ENCODE results near the gene CACNA1I. TPM values are rescaled to one million over a fixed set of nuclear protein-coding genes. Genes with fewer than 3 reads are reported as not detected.
A peak's percentile ranks its signal among the peaks of the same experiment; 100 is the strongest.

CACNA1I gene
- total and polyA plus RNA-seq, 2 donors: 0.52 to 0.68 TPM

DNA sequence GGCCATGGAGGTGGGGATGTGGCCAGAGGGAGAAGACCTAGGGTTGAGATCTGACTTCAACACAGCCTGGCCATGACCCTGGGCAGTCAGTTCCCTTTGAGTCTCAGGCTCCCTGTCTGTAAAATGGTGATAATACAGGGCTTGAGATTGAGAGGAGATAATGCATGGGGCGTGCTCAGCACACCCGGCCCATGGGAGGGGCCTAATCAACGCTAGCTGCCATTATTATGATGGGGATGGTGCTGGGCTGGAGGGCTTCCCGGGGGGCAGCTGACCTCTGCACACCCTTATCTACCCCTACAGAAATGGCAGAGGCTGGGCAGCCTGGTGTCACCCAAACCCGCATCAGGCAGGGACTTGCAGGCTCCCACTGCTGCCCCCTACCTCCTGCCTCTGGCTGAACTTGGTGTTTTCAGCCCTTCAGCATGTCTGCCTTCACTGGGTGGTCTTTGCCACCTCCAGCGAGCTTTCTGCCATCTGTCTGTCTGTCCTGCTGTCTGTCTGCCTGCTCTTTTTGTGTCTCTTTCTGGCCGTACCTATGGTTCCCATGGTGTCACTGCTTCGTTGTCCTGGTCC, 84.5 kb downstream of the CACNA1I start:
- no peak overlapping the region for H3K4me3 ChIP-seq (ENCODE audit: low read length in 2 of 2)
- no peaks in the 10 kb centered on the region for H3K36me3 ChIP-seq (ENCODE audit: control insufficient read depth in 2 of 2, insufficient read depth in 2 of 2, low read length in 1 of 2)
- peaks cover 0 to 47% of the 10 kb centered on the region in 2 donors for H3K27me3 ChIP-seq (ENCODE audit: control insufficient read depth in 2 of 2, insufficient read depth in 1 of 2, low read length in 1 of 2)
- H3K4me1 ChIP-seq (ENCODE audit: control insufficient read depth in 2 of 2, insufficient read depth in 2 of 2, low read length in 2 of 2): peaks cover 0 to 9% of the 10 kb centered on the region in 2 donors
- no peaks in the 10 kb centered on the region for H3K9me3 ChIP-seq (ENCODE audit: control insufficient read depth in 2 of 2, insufficient read depth in 1 of 2, low read length in 1 of 2)
- no peak overlapping the region for H3K27ac ChIP-seq (ENCODE audit: low read depth in 1 of 2, low read length in 1 of 2)
- DNase-seq (ENCODE audit: low read depth in 6 of 9, low spot score in 9 of 9): no peak
- WGBS: 75% methylated on average over 8 of the region's 8 CpGs

DNA sequence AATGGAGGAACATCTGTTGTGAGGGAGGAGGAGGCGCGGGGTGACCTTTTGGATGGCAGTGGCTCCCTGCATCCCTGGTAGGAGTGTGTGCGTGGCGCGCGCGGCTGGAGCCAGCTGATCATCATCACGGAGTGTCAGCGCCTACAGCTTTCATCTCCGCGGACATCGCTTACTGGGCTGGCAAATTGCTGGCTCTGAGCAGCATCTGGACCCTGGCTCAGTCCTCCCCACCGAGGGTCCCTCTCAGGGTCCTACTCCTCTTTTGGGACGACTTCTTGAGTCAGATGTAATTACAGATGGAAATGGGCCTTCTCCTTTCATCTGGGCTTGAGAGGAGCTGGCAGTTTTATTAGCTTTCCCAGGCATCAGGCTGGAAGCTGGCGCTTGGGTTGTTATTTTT, 85.3 kb downstream of the CACNA1I start:
- Histone ChIP-seq H3K27me3 (ENCODE audit: control insufficient read depth in 2 of 2, insufficient read depth in 1 of 2, low read length in 1 of 2) (peaks cover 3 to 54% of the 10 kb centered on the region in 2 donors), H3K9me3 (ENCODE audit: control insufficient read depth in 2 of 2, insufficient read depth in 1 of 2, low read length in 1 of 2) (no peaks in the 10 kb centered on the region), H3K4me3 (ENCODE audit: low read length in 2 of 2) (no peak overlapping the region), H3K4me1 (ENCODE audit: control insufficient read depth in 2 of 2, insufficient read depth in 2 of 2, low read length in 2 of 2) (peaks cover 0 to 9% of the 10 kb centered on the region in 2 donors), H3K27ac (ENCODE audit: low read depth in 1 of 2, low read length in 1 of 2) (no peak overlapping the region), H3K36me3 (ENCODE audit: control insufficient read depth in 2 of 2, insufficient read depth in 2 of 2, low read length in 1 of 2) (no peaks in the 10 kb centered on the region)
- no peak for DNase-seq (ENCODE audit: low read depth in 6 of 9, low spot score in 9 of 9)
- WGBS: 80% methylated on average over 15 of the region's 15 CpGs

DNA sequence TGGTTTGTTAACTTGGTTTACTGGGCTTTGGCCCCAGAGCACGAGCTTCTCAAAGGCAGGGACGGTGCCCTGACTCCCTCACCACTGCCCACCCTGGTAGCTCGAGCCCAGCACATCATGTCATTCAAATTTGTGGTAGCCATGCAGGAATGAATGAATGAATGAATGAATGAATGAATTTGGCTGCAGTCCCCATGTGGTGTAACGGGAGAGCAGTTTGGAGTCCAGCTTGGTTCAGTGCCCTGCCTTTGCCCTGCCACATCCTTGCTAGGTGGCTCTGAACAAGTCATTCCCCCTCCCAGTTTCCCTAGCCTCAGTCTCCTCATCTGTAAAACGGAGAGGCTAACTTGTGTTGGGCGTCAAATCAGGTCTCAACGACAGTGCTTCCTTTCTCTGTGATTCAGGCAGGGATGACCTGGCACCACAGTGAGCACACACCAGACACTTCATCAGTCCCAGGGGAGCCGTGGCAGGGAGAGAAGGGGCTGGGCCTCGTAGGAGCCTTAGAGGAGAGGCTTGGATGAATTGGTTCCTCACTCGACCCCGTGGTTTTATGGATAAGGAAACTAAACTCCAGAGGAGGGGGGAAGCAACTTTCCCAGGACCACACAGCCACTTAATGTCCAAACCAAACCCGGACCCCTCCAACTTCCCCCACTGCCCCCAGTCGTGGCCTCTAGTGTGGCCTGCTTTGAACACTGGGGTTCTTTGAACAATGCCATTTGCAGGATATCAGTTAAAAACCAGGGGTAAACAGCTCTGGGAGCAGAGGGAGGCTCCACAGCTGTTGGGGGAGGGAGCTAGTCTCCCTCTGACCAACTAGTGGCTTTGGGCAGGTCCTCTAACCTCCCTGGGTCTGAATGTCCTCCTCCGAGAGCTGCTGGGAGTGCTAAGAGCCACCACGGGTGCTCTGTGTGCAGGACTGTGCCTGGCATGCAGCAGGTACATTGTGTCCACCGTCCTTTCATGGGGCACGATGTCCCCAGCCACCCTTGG, 86.2 kb downstream of the CACNA1I start:
- DNase-seq (ENCODE audit: low read depth in 6 of 9, low spot score in 9 of 9): no peak
- Histone ChIP-seq H3K9me3 (ENCODE audit: control insufficient read depth in 2 of 2, insufficient read depth in 1 of 2, low read length in 1 of 2) (no peaks in the 10 kb centered on the region), H3K27me3 (ENCODE audit: control insufficient read depth in 2 of 2, insufficient read depth in 1 of 2, low read length in 1 of 2) (peaks cover 9 to 64% of the 10 kb centered on the region in 2 donors), H3K36me3 (ENCODE audit: control insufficient read depth in 2 of 2, insufficient read depth in 2 of 2, low read length in 1 of 2) (no peaks in the 10 kb centered on the region), H3K4me3 (ENCODE audit: low read length in 2 of 2) (no peak overlapping the region), H3K4me1 (ENCODE audit: control insufficient read depth in 2 of 2, insufficient read depth in 2 of 2, low read length in 2 of 2) (peaks cover 0 to 11% of the 10 kb centered on the region in 2 donors), H3K27ac (ENCODE audit: low read depth in 1 of 2, low read length in 1 of 2) (no peak overlapping the region)
- 69% methylated on average over 17 of the region's 17 CpGs for WGBS

DNA sequence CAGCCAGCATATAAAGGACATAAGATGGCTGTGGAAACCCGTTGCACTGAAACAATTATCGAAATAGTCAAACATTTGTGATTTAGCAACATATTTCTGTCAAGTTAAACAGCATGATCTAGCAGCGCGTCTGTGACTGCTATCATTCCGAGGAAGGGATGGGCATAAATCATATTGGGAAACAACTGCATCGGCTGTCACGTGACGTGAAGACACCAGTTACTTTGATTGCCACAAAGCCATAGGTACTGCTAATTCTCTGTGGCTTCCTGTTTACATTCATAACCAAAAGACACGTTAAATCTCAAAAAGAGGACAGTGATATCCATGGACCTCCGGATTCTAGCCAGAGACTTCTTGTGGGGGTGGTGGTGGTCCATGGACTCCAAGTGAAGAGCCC, 87.8 kb downstream of the CACNA1I start:
- Histone ChIP-seq H3K27ac (ENCODE audit: low read depth in 1 of 2, low read length in 1 of 2) (no peak overlapping the region), H3K4me1 (ENCODE audit: control insufficient read depth in 2 of 2, insufficient read depth in 2 of 2, low read length in 2 of 2) (peaks cover 5 to 18% of the 10 kb centered on the region in 2 donors), H3K36me3 (ENCODE audit: control insufficient read depth in 2 of 2, insufficient read depth in 2 of 2, low read length in 1 of 2) (no peaks in the 10 kb centered on the region), H3K4me3 (ENCODE audit: low read length in 2 of 2) (no peak overlapping the region), H3K9me3 (ENCODE audit: control insufficient read depth in 2 of 2, insufficient read depth in 1 of 2, low read length in 1 of 2) (no peaks in the 10 kb centered on the region), H3K27me3 (ENCODE audit: control insufficient read depth in 2 of 2, insufficient read depth in 1 of 2, low read length in 1 of 2) (peaks cover 24 to 80% of the 10 kb centered on the region in 2 donors)
- 46% methylated on average over 10 of the region's 10 CpGs for WGBS
- DNase-seq (ENCODE audit: low read depth in 6 of 9, low spot score in 9 of 9): peak in 2 of 9 donors; percentile 14 to 46

DNA sequence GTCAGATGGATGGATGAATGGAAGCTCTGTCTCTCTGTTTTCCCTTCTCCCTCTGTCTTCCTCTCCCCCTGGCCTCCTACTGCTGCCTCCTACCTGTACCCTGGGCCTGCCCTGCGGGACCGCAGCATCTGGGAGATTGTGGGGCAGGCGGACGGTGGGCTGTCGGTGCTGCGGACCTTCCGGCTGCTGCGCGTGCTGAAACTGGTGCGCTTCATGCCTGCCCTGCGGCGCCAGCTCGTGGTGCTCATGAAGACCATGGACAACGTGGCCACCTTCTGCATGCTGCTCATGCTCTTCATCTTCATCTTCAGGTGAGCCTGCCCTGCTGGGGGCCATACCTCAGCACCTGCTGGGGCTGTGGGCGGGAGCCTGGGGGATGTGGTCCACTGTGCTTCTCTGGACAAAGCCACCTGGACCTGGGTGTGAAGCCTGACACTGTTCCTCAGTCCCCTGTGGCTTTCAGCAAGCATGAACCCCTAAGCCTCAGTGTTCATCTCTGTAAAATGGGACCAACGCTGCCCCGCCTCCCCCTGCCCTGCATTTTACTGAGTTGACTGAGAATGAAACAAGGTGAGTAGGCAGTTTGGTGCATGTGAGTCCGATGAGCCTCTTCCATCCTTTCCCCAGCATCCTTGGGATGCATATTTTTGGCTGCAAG, 88.4 kb downstream of the CACNA1I start:
- no peak for DNase-seq (ENCODE audit: low read depth in 6 of 9, low spot score in 9 of 9)
- Histone ChIP-seq H3K4me3 (ENCODE audit: low read length in 2 of 2) (no peak overlapping the region), H3K27me3 (ENCODE audit: control insufficient read depth in 2 of 2, insufficient read depth in 1 of 2, low read length in 1 of 2) (peaks cover 30 to 85% of the 10 kb centered on the region in 2 donors), H3K27ac (ENCODE audit: low read depth in 1 of 2, low read length in 1 of 2) (no peak overlapping the region), H3K9me3 (ENCODE audit: control insufficient read depth in 2 of 2, insufficient read depth in 1 of 2, low read length in 1 of 2) (no peaks in the 10 kb centered on the region), H3K36me3 (ENCODE audit: control insufficient read depth in 2 of 2, insufficient read depth in 2 of 2, low read length in 1 of 2) (no peaks in the 10 kb centered on the region), H3K4me1 (ENCODE audit: control insufficient read depth in 2 of 2, insufficient read depth in 2 of 2, low read length in 2 of 2) (peaks cover 5 to 18% of the 10 kb centered on the region in 2 donors)
- 93% methylated on average over 18 of the region's 18 CpGs for WGBS

DNA sequence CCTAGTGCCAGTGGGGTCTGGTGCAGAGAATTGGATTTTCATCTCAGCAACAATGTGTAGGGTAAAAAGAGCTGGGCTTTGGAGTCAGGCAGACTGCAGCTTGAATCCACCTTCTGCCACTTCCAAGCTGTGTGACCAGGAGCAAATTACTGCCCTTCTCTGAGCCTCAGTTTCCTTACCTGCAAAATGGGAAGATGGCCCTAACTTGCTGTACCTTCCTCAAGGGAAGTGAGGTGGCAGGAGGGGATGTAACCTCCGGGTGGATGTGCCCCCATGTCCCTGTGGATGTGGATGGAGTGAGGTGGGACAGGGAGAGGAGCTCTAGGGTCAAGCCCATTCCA, 90.9 kb downstream of the CACNA1I start:
- DNase-seq (ENCODE audit: low read depth in 6 of 9, low spot score in 9 of 9): no peak
- no peak overlapping the region for H3K27ac ChIP-seq (ENCODE audit: low read depth in 1 of 2, low read length in 1 of 2)
- no peaks in the 10 kb centered on the region for H3K36me3 ChIP-seq (ENCODE audit: control insufficient read depth in 2 of 2, insufficient read depth in 2 of 2, low read length in 1 of 2)
- WGBS: 51% methylated on average over 1 of the region's 1 CpG
- H3K27me3 ChIP-seq (ENCODE audit: control insufficient read depth in 2 of 2, insufficient read depth in 1 of 2, low read length in 1 of 2): peaks cover 43 to 95% of the 10 kb centered on the region in 2 donors
- H3K9me3 ChIP-seq (ENCODE audit: control insufficient read depth in 2 of 2, insufficient read depth in 1 of 2, low read length in 1 of 2): no peaks in the 10 kb centered on the region
- H3K4me1 ChIP-seq (ENCODE audit: control insufficient read depth in 2 of 2, insufficient read depth in 2 of 2, low read length in 2 of 2): peaks cover 11 to 18% of the 10 kb centered on the region in 2 donors
- no peak overlapping the region for H3K4me3 ChIP-seq (ENCODE audit: low read length in 2 of 2)

DNA sequence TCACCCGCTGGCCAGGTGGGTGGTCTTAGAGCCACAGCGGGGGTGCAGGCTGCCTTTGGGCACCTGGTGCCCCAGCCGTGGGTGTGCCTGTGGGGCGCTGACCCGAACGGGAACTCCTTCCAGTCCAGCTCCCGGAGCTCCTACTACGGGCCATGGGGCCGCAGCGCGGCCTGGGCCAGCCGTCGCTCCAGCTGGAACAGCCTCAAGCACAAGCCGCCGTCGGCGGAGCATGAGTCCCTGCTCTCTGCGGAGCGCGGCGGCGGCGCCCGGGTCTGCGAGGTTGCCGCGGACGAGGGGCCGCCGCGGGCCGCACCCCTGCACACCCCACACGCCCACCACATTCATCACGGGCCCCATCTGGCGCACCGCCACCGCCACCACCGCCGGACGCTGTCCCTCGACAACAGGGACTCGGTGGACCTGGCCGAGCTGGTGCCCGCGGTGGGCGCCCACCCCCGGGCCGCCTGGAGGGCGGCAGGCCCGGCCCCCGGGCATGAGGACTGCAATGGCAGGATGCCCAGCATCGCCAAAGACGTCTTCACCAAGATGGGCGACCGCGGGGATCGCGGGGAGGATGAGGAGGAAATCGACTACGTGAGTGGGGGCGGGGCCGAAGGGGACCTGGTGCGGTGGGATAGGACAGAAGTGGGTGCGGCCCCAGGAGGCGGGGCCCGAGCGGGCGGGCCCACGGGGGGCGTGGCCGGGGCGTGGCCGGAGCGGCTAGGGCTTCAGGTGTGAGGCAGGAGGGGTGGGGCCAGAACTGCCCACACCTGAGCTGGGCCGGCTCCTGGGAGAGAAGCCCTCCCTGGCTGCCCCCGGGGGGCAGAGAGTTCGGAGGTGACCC, 91.5 kb downstream of the CACNA1I start:
- peaks cover 11 to 18% of the 10 kb centered on the region in 2 donors for H3K4me1 ChIP-seq (ENCODE audit: control insufficient read depth in 2 of 2, insufficient read depth in 2 of 2, low read length in 2 of 2)
- H3K27me3 ChIP-seq (ENCODE audit: control insufficient read depth in 2 of 2, insufficient read depth in 1 of 2, low read length in 1 of 2): peaks cover 47 to 96% of the 10 kb centered on the region in 2 donors
- H3K9me3 ChIP-seq (ENCODE audit: control insufficient read depth in 2 of 2, insufficient read depth in 1 of 2, low read length in 1 of 2): no peaks in the 10 kb centered on the region
- no peak overlapping the region for H3K27ac ChIP-seq (ENCODE audit: low read depth in 1 of 2, low read length in 1 of 2)
- H3K36me3 ChIP-seq (ENCODE audit: control insufficient read depth in 2 of 2, insufficient read depth in 2 of 2, low read length in 1 of 2): no peaks in the 10 kb centered on the region
- DNase-seq (ENCODE audit: low read depth in 6 of 9, low spot score in 9 of 9): peak; percentile 11 to 77 (median 50)
- H3K4me3 ChIP-seq (ENCODE audit: low read length in 2 of 2): peak overlapping the region in 1 of 2 donors; percentile 49
- 6% methylated on average over 77 of the region's 77 CpGs for WGBS

DNA sequence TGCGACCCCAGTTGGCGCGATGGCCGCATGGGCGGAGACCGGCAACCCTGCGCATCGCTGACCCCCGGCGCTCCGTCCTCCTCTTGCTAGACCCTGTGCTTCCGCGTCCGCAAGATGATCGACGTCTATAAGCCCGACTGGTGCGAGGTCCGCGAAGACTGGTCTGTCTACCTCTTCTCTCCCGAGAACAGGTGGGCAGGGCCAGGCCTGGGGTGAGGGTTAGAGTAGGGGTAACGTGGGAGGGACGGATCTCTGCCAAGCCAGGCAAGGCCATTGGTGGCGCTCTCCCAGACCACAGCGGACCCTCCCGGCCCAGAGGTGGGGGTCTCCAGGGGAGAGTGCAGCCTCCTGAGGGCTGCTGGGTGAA, 92.1 kb downstream of the CACNA1I start:
- Histone ChIP-seq H3K27ac (ENCODE audit: low read depth in 1 of 2, low read length in 1 of 2) (no peak overlapping the region), H3K4me1 (ENCODE audit: control insufficient read depth in 2 of 2, insufficient read depth in 2 of 2, low read length in 2 of 2) (peaks cover 11 to 18% of the 10 kb centered on the region in 2 donors), H3K36me3 (ENCODE audit: control insufficient read depth in 2 of 2, insufficient read depth in 2 of 2, low read length in 1 of 2) (no peaks in the 10 kb centered on the region), H3K27me3 (ENCODE audit: control insufficient read depth in 2 of 2, insufficient read depth in 1 of 2, low read length in 1 of 2) (peaks cover 47 to 96% of the 10 kb centered on the region in 2 donors), H3K4me3 (ENCODE audit: low read length in 2 of 2) (peak overlapping the region in 1 of 2 donors; percentile 49), H3K9me3 (ENCODE audit: control insufficient read depth in 2 of 2, insufficient read depth in 1 of 2, low read length in 1 of 2) (no peaks in the 10 kb centered on the region)
- no peak for DNase-seq (ENCODE audit: low read depth in 6 of 9, low spot score in 9 of 9)
- WGBS: 20% methylated on average over 26 of the region's 26 CpGs

Measured in thymus (tissue), 11 donors.